HEK293 (cell line): ENCODE results near the gene PKD2L1.

Experiments used
- CTCF ChIA-PET: fragments of 350-600 bp; formaldehyde crosslinking; extraction: SDS; loops from one replicate; lab custom pipeline; 2021; ENCODE audit warnings: antibody characterized with exemption; lab: Yijun Ruan, JAX
- POLR2A ChIA-PET: fragments of 300-600 bp; formaldehyde crosslinking; extraction: SDS; loops from one replicate; lab custom pipeline; 2020; ENCODE audit warnings: antibody characterized with exemption, inconsistent platforms; lab: Yijun Ruan, JAX
- H3K27ac ChIP-seq: fragments of 200-500 bp; sonication (Bioruptor generic); 2 replicates; pipeline ENCODE4 v1.5.1; 2014; ENCODE audit warnings: low read depth, low read length, control low read depth, inconsistent platforms; ENCODE audit errors: extremely low read depth
- H3K36me3 ChIP-seq, 2 experiments: fragments of 200-500 bp in 1 of 2; sonication (Bioruptor generic) in 1 of 2; 1 replicate in 1 of 2; 2 replicates in 1 of 2; pipeline ENCODE4 v1.5.1; 2014 to 2017; ENCODE audit warnings: inconsistent platforms in 2 of 2, low read length in 2 of 2; ENCODE audit not compliant: control insufficient read depth in 2 of 2, insufficient read depth in 1 of 2
- H3K4me1 ChIP-seq: fragments of 200-500 bp; sonication (Bioruptor generic); 2 replicates; pipeline ENCODE4 v1.5.1; 2014; ENCODE audit warnings: mild to moderate bottlenecking, low read length, inconsistent platforms; ENCODE audit not compliant: control insufficient read depth, insufficient read depth
- H3K4me3 ChIP-seq: 2 replicates; pipeline ENCODE4 v1.5.1; 2011; ENCODE audit warnings: low read depth, mild to moderate bottlenecking, control low read depth, low read length, moderate library complexity
- H3K9me3 ChIP-seq: fragments of 200-500 bp; sonication (Bioruptor generic); 2 replicates; pipeline ENCODE4 v1.5.1; 2014; ENCODE audit warnings: low read depth, low read length, inconsistent platforms; ENCODE audit not compliant: control insufficient read depth, insufficient read depth
- BCL11B ChIP-seq: fragments of 450-650 bp; formaldehyde crosslinking; IDR thresholded peaks from 2 replicates; pipeline ENCODE4 v1.5.1; 2016; ENCODE audit warnings: low read depth, missing biosample characterization, missing genetic modification characterization
- ELK4 ChIP-seq: IDR thresholded peaks from 2 replicates; pipeline ENCODE4 v1.6.1; 2011; ENCODE audit warnings: mild to moderate bottlenecking, low read depth, low read length, borderline replicate concordance
- GLI2 ChIP-seq: fragments of 450-650 bp; formaldehyde crosslinking; IDR thresholded peaks from 2 replicates; pipeline ENCODE4; 2017; ENCODE audit warnings: missing biosample characterization, missing genetic modification characterization, low read depth, borderline replicate concordance
- GLI4 ChIP-seq: fragments of 450-650 bp; formaldehyde crosslinking; IDR thresholded peaks from 2 replicates; pipeline ENCODE4 v1.5.1; 2016; ENCODE audit warnings: missing biosample characterization, missing genetic modification characterization
- SETDB1 ChIP-seq: IDR thresholded peaks from one replicate; pipeline ENCODE4 v1.6.1; 2017; ENCODE audit warnings: mild to moderate bottlenecking, low read length, moderate library complexity, mixed read lengths; ENCODE audit not compliant: insufficient read length
- SP7 ChIP-seq: fragments of 450-650 bp; formaldehyde crosslinking; IDR thresholded peaks from 2 replicates; pipeline ENCODE4 v1.5.1; 2016; ENCODE audit warnings: missing biosample characterization, missing genetic modification characterization
- TCF7L2 ChIP-seq: IDR thresholded peaks from 2 replicates; pipeline ENCODE4 v1.6.1; 2011; ENCODE audit warnings: low read depth, mild to moderate bottlenecking, inconsistent platforms, low read length, moderate library complexity, borderline replicate concordance
- ZBTB10 ChIP-seq: fragments of 450-650 bp; formaldehyde crosslinking; IDR thresholded peaks from 2 replicates; pipeline ENCODE4 v1.5.1; 2016; ENCODE audit warnings: missing biosample characterization, missing genetic modification characterization
- ZBTB17 ChIP-seq: fragments of 450-650 bp; formaldehyde crosslinking; IDR thresholded peaks from 2 replicates; pipeline ENCODE4 v1.5.1; 2016; ENCODE audit warnings: missing biosample characterization, missing genetic modification characterization
- ZNF121 ChIP-seq: fragments of 450-650 bp; formaldehyde crosslinking; IDR thresholded peaks from 2 replicates; pipeline ENCODE4 v1.5.1; 2016; ENCODE audit warnings: missing biosample characterization, missing genetic modification characterization
- ZNF211 ChIP-seq: fragments of 450-650 bp; formaldehyde crosslinking; IDR thresholded peaks from 2 replicates; pipeline ENCODE4 v1.5.1; 2016; ENCODE audit warnings: low read depth, missing biosample characterization, missing genetic modification characterization
- ZNF394 ChIP-seq: fragments of 450-650 bp; formaldehyde crosslinking; IDR thresholded peaks from 2 replicates; pipeline ENCODE4 v1.5.1; 2016; ENCODE audit warnings: missing biosample characterization, missing genetic modification characterization, mild to moderate bottlenecking, moderate library complexity, borderline replicate concordance
- ZNF48 ChIP-seq: fragments of 450-650 bp; formaldehyde crosslinking; IDR thresholded peaks from 2 replicates; pipeline ENCODE4 v1.5.1; 2016; ENCODE audit warnings: missing biosample characterization, missing genetic modification characterization
- ZNF510 ChIP-seq: fragments of 450-650 bp; formaldehyde crosslinking; IDR thresholded peaks from 2 replicates; pipeline ENCODE4 v1.5.1; 2018; ENCODE audit warnings: mild to moderate bottlenecking, missing genetic modification characterization, missing biosample characterization; ENCODE audit not compliant: insufficient replicate concordance
- ZNF560 ChIP-seq: fragments of 450-650 bp; formaldehyde crosslinking; IDR thresholded peaks from 2 replicates; pipeline ENCODE4 v1.5.1; 2017; ENCODE audit warnings: missing biosample characterization, missing genetic modification characterization, borderline replicate concordance
- ZNF571 ChIP-seq: fragments of 450-650 bp; formaldehyde crosslinking; IDR thresholded peaks from 2 replicates; pipeline ENCODE4 v1.5.0; 2017; ENCODE audit warnings: missing biosample characterization, missing genetic modification characterization
- ZNF623 ChIP-seq: fragments of 450-650 bp; formaldehyde crosslinking; IDR thresholded peaks from 2 replicates; pipeline ENCODE4 v1.5.1; 2016; ENCODE audit warnings: missing biosample characterization, missing genetic modification characterization
- ZNF645 ChIP-seq: fragments of 450-650 bp; formaldehyde crosslinking; IDR thresholded peaks from 2 replicates; pipeline ENCODE4; 2016; ENCODE audit warnings: missing biosample characterization, missing genetic modification characterization
- TF ChIP-seq, protein P1 (sequence below): fragments of 450-650 bp; formaldehyde crosslinking; IDR thresholded peaks from 2 replicates; pipeline ENCODE4 v1.5.1; 2016; ENCODE audit warnings: missing biosample characterization, missing genetic modification characterization
- TF ChIP-seq, protein P2 (sequence below): fragments of 450-650 bp; formaldehyde crosslinking; IDR thresholded peaks from 2 replicates; pipeline ENCODE4 v1.5.1; 2017; ENCODE audit warnings: missing biosample characterization, missing genetic modification characterization
- TF ChIP-seq, protein P3 (sequence below): fragments of 450-650 bp; formaldehyde crosslinking; IDR thresholded peaks from 2 replicates; pipeline ENCODE4 v1.5.1; 2016; ENCODE audit warnings: missing biosample characterization, missing genetic modification characterization
- TF ChIP-seq, protein P4 (sequence below): fragments of 450-650 bp; formaldehyde crosslinking; IDR thresholded peaks from 2 replicates; pipeline ENCODE4 v1.5.1; 2016; ENCODE audit warnings: missing biosample characterization, missing genetic modification characterization

The PKD2L1 gene

DNA sequence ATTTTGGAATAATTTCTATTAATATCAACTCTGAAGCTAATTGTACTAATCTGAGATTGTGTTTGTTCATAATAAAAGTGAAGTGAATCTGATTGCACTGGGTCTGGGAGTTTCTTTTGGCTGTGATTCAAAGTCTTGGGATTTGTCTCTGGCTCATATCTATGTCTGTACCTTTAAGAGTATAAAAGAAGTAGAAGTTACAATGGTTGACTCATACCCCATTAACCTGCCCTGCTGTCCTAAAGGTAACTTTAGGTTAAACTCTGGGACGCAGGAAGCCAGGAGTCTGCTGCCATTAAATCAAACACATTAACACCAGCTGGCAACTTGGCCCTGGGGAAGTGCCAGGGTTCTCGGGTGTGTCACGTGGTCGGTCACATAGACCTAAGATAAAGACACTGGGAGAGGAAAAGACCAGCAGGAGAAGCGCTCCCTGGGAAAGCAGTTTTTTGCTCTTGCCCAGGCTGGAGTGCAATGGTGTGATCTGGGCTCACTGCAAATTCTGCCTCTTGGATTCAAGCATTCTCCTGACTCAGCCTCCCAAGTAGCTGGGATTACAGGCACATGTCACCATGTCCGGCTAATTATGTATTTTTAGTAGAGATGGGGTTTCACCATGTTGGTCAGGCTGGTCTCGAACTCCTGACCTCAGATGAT is 34.8 kb upstream of the PKD2L1 start (continued):
- no peak for TF ChIP-seq ZNF560 (tag by site-specific recombination)
- peak; percentile 37; the same call in 1 of the 2 replicates for TF ChIP-seq SP7
- peak; percentile 33; the same call in 1 of the 2 replicates for TF ChIP-seq BCL11B (tag by site-specific recombination)
- TF ChIP-seq ZNF394 (tag by site-specific recombination): peak; percentile 41; the same call in 1 of the 2 replicates
- no peak for TF ChIP-seq ZNF571 (tag by site-specific recombination)
- no peak for TF ChIP-seq ZNF510
- no peak for TF ChIP-seq ZNF211 (tag by site-specific recombination)
- TF ChIP-seq ELK4: no peak
- TF ChIP-seq GLI2 (tag by site-specific recombination): no peak
- no peak for TF ChIP-seq ZNF121 (tag by site-specific recombination)
- no peak for TF ChIP-seq TCF7L2
- TF ChIP-seq, protein P1, sequence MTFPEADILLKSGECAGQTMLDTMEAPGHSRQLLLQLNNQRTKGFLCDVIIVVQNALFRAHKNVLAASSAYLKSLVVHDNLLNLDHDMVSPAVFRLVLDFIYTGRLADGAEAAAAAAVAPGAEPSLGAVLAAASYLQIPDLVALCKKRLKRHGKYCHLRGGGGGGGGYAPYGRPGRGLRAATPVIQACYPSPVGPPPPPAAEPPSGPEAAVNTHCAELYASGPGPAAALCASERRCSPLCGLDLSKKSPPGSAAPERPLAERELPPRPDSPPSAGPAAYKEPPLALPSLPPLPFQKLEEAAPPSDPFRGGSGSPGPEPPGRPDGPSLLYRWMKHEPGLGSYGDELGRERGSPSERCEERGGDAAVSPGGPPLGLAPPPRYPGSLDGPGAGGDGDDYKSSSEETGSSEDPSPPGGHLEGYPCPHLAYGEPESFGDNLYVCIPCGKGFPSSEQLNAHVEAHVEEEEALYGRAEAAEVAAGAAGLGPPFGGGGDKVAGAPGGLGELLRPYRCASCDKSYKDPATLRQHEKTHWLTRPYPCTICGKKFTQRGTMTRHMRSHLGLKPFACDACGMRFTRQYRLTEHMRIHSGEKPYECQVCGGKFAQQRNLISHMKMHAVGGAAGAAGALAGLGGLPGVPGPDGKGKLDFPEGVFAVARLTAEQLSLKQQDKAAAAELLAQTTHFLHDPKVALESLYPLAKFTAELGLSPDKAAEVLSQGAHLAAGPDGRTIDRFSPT (tag by site-specific recombination): peak; percentile 53; the same call in 1 of the 2 replicates
- TF ChIP-seq SETDB1: no peak
- peak; percentile 72 for TF ChIP-seq ZBTB17 (tag by site-specific recombination)
- TF ChIP-seq, protein P2, sequence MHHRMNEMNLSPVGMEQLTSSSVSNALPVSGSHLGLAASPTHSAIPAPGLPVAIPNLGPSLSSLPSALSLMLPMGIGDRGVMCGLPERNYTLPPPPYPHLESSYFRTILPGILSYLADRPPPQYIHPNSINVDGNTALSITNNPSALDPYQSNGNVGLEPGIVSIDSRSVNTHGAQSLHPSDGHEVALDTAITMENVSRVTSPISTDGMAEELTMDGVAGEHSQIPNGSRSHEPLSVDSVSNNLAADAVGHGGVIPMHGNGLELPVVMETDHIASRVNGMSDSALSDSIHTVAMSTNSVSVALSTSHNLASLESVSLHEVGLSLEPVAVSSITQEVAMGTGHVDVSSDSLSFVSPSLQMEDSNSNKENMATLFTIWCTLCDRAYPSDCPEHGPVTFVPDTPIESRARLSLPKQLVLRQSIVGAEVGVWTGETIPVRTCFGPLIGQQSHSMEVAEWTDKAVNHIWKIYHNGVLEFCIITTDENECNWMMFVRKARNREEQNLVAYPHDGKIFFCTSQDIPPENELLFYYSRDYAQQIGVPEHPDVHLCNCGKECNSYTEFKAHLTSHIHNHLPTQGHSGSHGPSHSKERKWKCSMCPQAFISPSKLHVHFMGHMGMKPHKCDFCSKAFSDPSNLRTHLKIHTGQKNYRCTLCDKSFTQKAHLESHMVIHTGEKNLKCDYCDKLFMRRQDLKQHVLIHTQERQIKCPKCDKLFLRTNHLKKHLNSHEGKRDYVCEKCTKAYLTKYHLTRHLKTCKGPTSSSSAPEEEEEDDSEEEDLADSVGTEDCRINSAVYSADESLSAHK (tag by site-specific recombination): peak; percentile 64

DNA sequence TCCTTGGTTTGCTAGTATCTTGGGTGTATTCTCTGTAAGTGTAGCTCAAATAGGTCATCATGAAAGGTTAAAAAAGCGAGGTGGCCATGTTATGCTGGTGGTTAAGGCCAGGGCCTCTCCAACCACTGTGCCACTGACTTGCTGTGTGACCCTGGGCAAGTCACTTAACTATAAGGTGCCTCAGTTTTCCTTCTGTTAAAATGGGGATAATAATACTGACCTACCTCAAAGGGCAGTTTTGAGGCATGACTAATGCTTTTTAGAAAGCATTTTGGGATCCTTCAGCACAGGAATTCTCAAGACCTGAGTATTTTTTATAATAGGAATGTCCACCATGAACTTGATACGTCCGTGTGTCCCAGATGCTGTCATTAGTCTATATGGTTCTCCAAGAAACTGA is 34.1 kb upstream of the PKD2L1 start:
- Histone ChIP-seq H3K9me3 (no peaks in the 10 kb centered on the region), H3K4me3 (no peak overlapping the region), H3K27ac (no peak overlapping the region), H3K36me3 (peaks cover 17 to 40% of the 10 kb centered on the region in 2 experiments), H3K4me1 (peaks cover 16% of the 10 kb centered on the region)
- ChIA-PET POLR2A (interaction anchor here (0.6 to 3.4 kb wide), 6 partner anchors 9 to 77 kb away, joined by 3 to 26 read pairs (median 5); partner anchors contain the start of gene SCD), CTCF (interaction anchor here (0.6 to 4.2 kb wide), 3 partner anchors 69 to 128 kb away, joined by 3 to 18 read pairs (median 5); no protein-coding TSS in a partner anchor)
- TF ChIP-seq ZNF623 (tag by site-specific recombination) (no peak), ZNF48 (no peak), GLI4 (no peak), ZBTB10 (no peak), ZNF645 (tag by site-specific recombination) (no peak)
- TF ChIP-seq, protein P3, sequence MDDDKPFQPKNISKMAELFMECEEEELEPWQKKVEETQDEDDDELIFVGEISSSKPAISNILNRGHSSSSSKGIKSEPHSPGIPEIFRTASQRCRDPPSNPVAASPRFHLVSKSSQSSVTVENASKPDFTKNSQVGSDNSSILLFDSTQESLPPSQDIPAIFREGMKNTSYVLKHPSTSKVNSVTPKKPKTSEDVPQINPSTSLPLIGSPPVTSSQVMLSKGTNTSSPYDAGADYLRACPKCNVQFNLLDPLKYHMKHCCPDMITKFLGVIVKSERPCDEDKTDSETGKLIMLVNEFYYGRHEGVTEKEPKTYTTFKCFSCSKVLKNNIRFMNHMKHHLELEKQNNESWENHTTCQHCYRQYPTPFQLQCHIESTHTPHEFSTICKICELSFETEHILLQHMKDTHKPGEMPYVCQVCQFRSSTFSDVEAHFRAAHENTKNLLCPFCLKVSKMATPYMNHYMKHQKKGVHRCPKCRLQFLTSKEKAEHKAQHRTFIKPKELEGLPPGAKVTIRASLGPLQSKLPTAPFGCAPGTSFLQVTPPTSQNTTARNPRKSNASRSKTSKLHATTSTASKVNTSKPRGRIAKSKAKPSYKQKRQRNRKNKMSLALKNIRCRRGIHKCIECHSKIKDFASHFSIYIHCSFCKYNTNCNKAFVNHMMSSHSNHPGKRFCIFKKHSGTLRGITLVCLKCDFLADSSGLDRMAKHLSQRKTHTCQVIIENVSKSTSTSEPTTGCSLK (tag by site-specific recombination): no peak
- TF ChIP-seq, protein P4, sequence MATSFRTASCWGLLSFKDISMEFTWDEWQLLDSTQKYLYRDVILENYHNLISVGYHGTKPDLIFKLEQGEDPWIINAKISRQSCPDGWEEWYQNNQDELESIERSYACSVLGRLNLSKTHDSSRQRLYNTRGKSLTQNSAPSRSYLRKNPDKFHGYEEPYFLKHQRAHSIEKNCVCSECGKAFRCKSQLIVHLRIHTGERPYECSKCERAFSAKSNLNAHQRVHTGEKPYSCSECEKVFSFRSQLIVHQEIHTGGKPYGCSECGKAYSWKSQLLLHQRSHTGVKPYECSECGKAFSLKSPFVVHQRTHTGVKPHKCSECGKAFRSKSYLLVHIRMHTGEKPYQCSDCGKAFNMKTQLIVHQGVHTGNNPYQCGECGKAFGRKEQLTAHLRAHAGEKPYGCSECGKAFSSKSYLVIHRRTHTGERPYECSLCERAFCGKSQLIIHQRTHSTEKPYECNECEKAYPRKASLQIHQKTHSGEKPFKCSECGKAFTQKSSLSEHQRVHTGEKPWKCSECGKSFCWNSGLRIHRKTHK: no peak
